A549 (cell line): ENCODE measurements around the gene CLPSL1.

Experiments used
- EP300 ChIP-seq, 2 experiments: fragments of >200 bp; sonication (Bioruptor Twin); formaldehyde crosslinking; IDR thresholded peaks; 2 replicates in 1 of 2; 3 replicates in 1 of 2; pipeline ENCODE4 v1.6.1; 2016 to 2017
- RAD21 ChIP-seq, 2 experiments: fragments of >200 bp in 1 of 2; sonication (Bioruptor Twin) in 1 of 2; formaldehyde crosslinking in 1 of 2; IDR thresholded peaks in 1 of 2; conservative IDR thresholded peaks in 1 of 2; 2 replicates in 1 of 2; 3 replicates in 1 of 2; pipeline ENCODE4 v1.6.1; 2012 to 2018; ENCODE audit warnings: inconsistent platforms in 1 of 2

GRCh38 chr6:35831257-35832007, 50.6 kb downstream of the CLPSL1 start:
- TF ChIP-seq RAD21 (conservative IDR thresholded peaks at IDR 0.05 in 1 of 2, IDR thresholded peaks at IDR 0.05 in 1 of 2): no peak
- TF ChIP-seq EP300 (IDR thresholded peaks at IDR 0.05): no peak
